ENCODE results near the gene CARS2.
"Not testable (repeated sequence)": the region's sequence is repeated elsewhere in the genome, so short reads cannot be mapped to it uniquely, and the experiment has no call there.

CARS2 gene

GRCh38 chr13:110682746-110683145, 23.2 kb downstream of the CARS2 start:
- Histone ChIP-seq H3K4me3 (no peak overlapping the region), H3K27ac (no peak overlapping the region)
- TF ChIP-seq, protein P1, sequence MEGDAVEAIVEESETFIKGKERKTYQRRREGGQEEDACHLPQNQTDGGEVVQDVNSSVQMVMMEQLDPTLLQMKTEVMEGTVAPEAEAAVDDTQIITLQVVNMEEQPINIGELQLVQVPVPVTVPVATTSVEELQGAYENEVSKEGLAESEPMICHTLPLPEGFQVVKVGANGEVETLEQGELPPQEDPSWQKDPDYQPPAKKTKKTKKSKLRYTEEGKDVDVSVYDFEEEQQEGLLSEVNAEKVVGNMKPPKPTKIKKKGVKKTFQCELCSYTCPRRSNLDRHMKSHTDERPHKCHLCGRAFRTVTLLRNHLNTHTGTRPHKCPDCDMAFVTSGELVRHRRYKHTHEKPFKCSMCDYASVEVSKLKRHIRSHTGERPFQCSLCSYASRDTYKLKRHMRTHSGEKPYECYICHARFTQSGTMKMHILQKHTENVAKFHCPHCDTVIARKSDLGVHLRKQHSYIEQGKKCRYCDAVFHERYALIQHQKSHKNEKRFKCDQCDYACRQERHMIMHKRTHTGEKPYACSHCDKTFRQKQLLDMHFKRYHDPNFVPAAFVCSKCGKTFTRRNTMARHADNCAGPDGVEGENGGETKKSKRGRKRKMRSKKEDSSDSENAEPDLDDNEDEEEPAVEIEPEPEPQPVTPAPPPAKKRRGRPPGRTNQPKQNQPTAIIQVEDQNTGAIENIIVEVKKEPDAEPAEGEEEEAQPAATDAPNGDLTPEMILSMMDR (IDR thresholded peaks at IDR 0.05): no peak
- no peak for DNase-seq (ENCODE audit: low spot score)

GRCh38 chr13:110681868-110682550, 23.9 kb downstream of the CARS2 start:
- no peak overlapping the region for H3K4me3 ChIP-seq
- DNase-seq (ENCODE audit: low spot score): no peak
- H3K27ac ChIP-seq: no peak overlapping the region
- TF ChIP-seq, protein P1 (IDR thresholded peaks at IDR 0.05): no peak

DNA sequence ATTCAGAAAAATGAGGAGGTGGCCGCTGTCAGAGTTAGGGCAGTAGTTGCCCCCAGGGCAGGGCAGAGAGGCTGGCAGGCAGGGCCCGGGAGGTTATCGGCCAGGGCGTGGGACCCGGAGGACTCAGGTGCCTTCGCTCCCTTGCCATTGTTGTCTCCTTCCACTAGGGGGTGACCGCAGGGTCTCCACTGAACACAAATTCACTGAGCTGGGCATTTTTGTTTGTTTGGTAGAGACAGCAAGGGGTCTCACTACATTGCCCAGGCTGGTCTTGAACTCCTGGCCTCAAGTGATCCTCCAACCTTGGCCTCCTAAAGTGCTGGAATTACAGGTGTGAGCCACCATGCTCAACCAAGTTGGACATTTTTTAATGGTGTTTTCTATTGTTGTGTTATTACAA, 25.1 kb downstream of the CARS2 start:
- H3K27ac ChIP-seq: no peak overlapping the region
- DNase-seq (ENCODE audit: low spot score): no peak
- TF ChIP-seq, protein P1 (IDR thresholded peaks at IDR 0.05): no peak
- H3K4me3 ChIP-seq: no peak overlapping the region

DNA sequence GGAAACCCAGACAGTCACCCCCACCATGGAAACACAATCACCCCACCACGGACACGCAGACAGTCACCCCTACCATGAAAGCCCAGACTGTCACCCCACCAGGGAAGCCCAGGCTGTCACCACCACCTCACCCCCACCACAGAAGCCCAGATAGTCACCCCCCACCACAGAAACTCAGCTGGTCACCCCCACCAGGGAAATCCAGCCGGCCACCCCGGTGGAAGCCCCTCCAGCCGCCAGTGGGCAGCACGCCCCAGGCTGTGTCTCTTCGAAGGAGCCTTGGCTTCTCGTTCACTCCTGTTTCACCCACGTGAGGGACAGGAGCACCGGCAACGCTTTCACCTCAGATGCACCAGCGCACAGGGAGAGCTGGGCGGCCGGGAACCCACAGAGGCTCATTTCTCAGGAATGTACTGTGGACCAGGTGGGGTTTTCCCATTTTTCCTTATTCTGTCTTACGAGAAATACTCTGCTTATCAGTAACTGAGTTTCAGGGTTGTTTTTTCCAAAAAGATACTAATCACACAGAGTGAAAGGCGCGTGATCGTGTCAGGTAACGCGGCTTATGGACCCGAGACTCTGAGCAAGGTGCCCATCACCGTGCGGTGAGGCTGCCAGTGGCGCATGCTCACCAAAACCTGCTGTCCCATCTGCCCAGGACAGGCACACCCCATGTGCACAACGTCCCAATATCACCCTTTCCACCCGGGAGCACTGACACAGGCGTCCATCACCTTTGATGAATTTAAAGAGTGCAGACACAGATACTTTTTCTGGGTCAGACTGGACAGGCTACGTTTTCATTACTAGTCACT, 28.0 kb downstream of the CARS2 start:
- H3K27ac ChIP-seq: no peak overlapping the region
- no peak for DNase-seq (ENCODE audit: low spot score)
- no peak overlapping the region for H3K4me3 ChIP-seq
- TF ChIP-seq, protein P1 (IDR thresholded peaks at IDR 0.05): no peak

GRCh38 chr13:110676595-110677587, 29.0 kb downstream of the CARS2 start:
- DNase-seq (ENCODE audit: low spot score): no peak
- Histone ChIP-seq H3K27ac (peak overlapping the region in 1 of 2 donors; percentile 35), H3K4me3 (no peak overlapping the region)
- TF ChIP-seq, protein P1 (IDR thresholded peaks at IDR 0.05): no peak

DNA sequence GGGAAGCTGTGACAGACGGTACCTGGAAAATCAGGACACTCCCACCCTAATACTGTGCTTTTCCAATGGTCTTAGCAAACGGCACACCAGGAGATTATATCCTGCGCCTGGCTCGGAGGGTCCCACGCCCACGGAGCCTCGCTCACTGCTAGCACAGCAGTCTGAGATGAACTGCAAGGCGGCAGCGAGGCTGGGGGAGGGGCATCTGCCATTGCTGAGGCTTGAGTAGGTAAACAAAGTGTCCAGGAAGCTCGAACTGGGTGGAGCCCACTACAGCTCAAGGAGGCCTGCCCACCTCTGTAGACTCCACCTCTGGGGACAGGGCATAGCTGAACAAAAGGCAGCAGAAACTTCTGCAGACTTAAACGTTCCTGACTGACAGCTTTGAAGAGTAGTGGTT, 36.1 kb downstream of the CARS2 start:
- not testable (repeated sequence) for DNase-seq (ENCODE audit: low spot score)

DNA sequence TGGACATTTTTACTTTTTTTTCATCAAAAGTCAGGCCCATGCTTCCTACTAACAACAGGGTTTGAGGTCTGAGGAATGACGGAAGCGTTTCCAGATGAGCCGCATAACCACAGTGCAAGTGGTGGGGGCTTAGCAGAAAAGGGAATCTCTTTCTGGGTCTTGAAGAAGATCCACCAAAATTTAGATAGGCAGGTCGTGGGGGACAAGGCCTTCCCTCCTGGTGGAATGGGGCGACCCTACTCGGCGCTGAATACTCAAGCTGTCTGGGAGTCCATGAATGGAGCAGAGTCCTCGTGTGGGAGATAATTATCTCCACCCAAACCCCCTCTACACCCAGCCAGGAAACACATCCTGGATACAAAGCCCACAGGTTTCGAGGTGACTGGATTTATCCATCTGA, 36.9 kb downstream of the CARS2 start:
- TF ChIP-seq, protein P1 (IDR thresholded peaks at IDR 0.05): no peak
- H3K4me3 ChIP-seq: no peak overlapping the region
- no peak for DNase-seq (ENCODE audit: low spot score)
- no peak overlapping the region for H3K27ac ChIP-seq

More for the DNA sequence above, 36.1 kb downstream of the CARS2 start:
- H3K27ac ChIP-seq, H3K4me3 ChIP-seq: not testable (repeated sequence)

Measured in coronary artery (tissue), 2 donors.